ENCODE results near the gene RBMS2. TPM values are rescaled to one million over a fixed set of nuclear protein-coding genes. Genes with fewer than 3 reads are reported as not detected.

RBMS2 gene
- total RNA-seq, 1 donor from 2014 or later: 111 TPM

DNA sequence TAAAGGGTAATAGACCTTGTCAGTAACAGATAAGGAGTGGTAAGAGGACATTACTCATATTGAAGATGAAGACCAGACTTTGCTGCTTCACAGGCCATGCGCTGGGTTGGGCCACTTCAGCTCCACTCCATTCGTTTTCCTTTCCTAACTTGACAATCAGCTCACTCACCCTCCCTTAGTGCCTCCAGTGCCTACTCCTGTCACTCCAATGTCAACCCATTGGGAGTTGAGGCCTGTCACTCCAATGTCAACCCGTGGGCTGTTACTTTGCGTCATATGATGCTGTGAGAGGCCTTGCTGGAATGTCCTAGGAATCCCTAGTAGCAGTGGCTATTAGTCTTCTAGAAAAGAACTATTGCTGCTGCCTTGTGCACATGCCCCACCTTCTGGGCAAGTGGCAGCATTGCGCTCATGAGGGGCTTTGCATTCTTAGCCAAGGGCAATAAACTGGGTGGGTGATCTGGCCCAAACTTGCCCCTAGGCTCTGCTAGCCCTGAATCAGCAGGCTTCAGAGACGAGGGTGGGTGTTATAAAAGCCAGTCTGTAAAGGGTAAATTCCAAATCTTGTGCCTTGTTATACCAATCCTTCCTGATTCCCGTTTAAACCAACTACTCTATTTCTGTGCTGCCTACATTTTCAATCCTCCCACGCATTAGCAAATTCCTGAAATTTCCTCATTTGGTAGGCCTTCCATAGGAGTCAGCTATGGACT, 72.4 kb downstream of the RBMS2 start:
- H4K20me1 ChIP-seq (ENCODE audit: insufficient read depth, low read length): peaks cover 35% of the 10 kb centered on the region
- Mint-ChIP-seq H3K4me3 (ENCODE audit: unreplicated experiment) (peak overlapping the region; percentile 6), H3K27ac (ENCODE audit: unreplicated experiment) (peak overlapping the region; percentile 68), H3K27me3 (ENCODE audit: low read depth, unreplicated experiment) (no peaks in the 10 kb centered on the region), H3K36me3 (ENCODE audit: low read depth, unreplicated experiment) (peaks cover 21% of the 10 kb centered on the region), H3K9me3 (ENCODE audit: unreplicated experiment) (no peaks in the 10 kb centered on the region), H3K4me1 (ENCODE audit: low read depth, unreplicated experiment) (peaks cover 44% of the 10 kb centered on the region)
- TF ChIP-seq, protein P1, sequence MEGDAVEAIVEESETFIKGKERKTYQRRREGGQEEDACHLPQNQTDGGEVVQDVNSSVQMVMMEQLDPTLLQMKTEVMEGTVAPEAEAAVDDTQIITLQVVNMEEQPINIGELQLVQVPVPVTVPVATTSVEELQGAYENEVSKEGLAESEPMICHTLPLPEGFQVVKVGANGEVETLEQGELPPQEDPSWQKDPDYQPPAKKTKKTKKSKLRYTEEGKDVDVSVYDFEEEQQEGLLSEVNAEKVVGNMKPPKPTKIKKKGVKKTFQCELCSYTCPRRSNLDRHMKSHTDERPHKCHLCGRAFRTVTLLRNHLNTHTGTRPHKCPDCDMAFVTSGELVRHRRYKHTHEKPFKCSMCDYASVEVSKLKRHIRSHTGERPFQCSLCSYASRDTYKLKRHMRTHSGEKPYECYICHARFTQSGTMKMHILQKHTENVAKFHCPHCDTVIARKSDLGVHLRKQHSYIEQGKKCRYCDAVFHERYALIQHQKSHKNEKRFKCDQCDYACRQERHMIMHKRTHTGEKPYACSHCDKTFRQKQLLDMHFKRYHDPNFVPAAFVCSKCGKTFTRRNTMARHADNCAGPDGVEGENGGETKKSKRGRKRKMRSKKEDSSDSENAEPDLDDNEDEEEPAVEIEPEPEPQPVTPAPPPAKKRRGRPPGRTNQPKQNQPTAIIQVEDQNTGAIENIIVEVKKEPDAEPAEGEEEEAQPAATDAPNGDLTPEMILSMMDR (IDR thresholded peaks at IDR 0.05; ENCODE audit: insufficient read depth, low read depth, low read length): peak; percentile 84
- no peak for TF ChIP-seq EZH2 (IDR thresholded peaks at IDR 0.05; ENCODE audit: insufficient read depth, low read length)
- no peak overlapping the region for H3K4me3 ChIP-seq (ENCODE audit: insufficient read depth, low read depth, low read length)
- no peak overlapping the region for H3K4me2 ChIP-seq (ENCODE audit: low read length)
- H2AFZ ChIP-seq (ENCODE audit: low read depth, low read length): no peak overlapping the region
- no peaks in the 10 kb centered on the region for H3K79me2 ChIP-seq (ENCODE audit: insufficient read depth, low read length)
- H3K27me3 ChIP-seq (ENCODE audit: insufficient read depth, low read length): no peaks in the 10 kb centered on the region
- peaks cover 25% of the 10 kb centered on the region for H3K36me3 ChIP-seq (ENCODE audit: insufficient read depth, low read length)
- H3K9me3 ChIP-seq (ENCODE audit: insufficient read depth, low read depth, low read length): no peaks in the 10 kb centered on the region
- no peaks in the 10 kb centered on the region for H3K4me1 ChIP-seq (ENCODE audit: insufficient read depth, low read length)
- DNase-seq (ENCODE audit: low read depth) (peak; percentile 59), FAIRE-seq (no peak)
- H3K27ac ChIP-seq (ENCODE audit: low read depth, low read length): peak overlapping the region; percentile 57
- no peak overlapping the region for H3K9ac ChIP-seq (ENCODE audit: low read length)

DNA sequence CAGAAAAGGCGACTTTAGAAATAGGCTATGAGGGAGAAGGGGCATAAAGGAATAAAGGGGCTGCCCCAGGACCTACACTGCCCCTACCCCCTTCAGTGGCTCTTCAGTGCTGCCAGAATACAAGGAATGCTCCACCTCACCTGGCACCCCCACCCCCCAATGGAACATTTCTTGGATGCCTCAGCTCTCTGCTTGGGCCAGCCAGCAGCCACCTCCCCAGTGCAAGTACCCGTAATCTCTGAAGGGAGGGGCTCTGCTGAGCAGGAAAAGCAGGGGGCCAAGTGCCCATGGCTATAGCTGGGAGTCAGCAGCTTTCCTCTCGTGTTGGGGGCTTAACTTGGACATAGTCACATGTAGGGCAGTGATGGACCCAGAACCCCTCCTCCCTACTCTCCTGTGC, 75.2 kb downstream of the RBMS2 start:
- FAIRE-seq (no peak), DNase-seq (ENCODE audit: low read depth) (no peak)
- H3K4me3 ChIP-seq (ENCODE audit: insufficient read depth, low read depth, low read length): no peak overlapping the region
- H3K9me3 Mint-ChIP-seq (ENCODE audit: unreplicated experiment): no peaks in the 10 kb centered on the region
- H3K4me1 ChIP-seq (ENCODE audit: insufficient read depth, low read length): no peaks in the 10 kb centered on the region
- no peak overlapping the region for H3K27ac ChIP-seq (ENCODE audit: low read depth, low read length)
- H3K36me3 Mint-ChIP-seq (ENCODE audit: low read depth, unreplicated experiment): peaks cover 26% of the 10 kb centered on the region
- H3K79me2 ChIP-seq (ENCODE audit: insufficient read depth, low read length): no peaks in the 10 kb centered on the region
- peak overlapping the region; percentile 15 for H3K4me3 Mint-ChIP-seq (ENCODE audit: unreplicated experiment)
- peaks cover 41% of the 10 kb centered on the region for H4K20me1 ChIP-seq (ENCODE audit: insufficient read depth, low read length)
- H3K36me3 ChIP-seq (ENCODE audit: insufficient read depth, low read length): peaks cover 38% of the 10 kb centered on the region
- peak overlapping the region; percentile 72 for H3K27ac Mint-ChIP-seq (ENCODE audit: unreplicated experiment)
- no peak overlapping the region for H2AFZ ChIP-seq (ENCODE audit: low read depth, low read length)
- H3K4me2 ChIP-seq (ENCODE audit: low read length): no peak overlapping the region
- H3K27me3 ChIP-seq (ENCODE audit: insufficient read depth, low read length): no peaks in the 10 kb centered on the region
- H3K9me3 ChIP-seq (ENCODE audit: insufficient read depth, low read depth, low read length): no peaks in the 10 kb centered on the region
- H3K9ac ChIP-seq (ENCODE audit: low read length): no peak overlapping the region
- TF ChIP-seq, protein P1 (IDR thresholded peaks at IDR 0.05; ENCODE audit: insufficient read depth, low read depth, low read length): no peak
- no peaks in the 10 kb centered on the region for H3K27me3 Mint-ChIP-seq (ENCODE audit: low read depth, unreplicated experiment)
- H3K4me1 Mint-ChIP-seq (ENCODE audit: low read depth, unreplicated experiment): peaks cover 32% of the 10 kb centered on the region

DNA sequence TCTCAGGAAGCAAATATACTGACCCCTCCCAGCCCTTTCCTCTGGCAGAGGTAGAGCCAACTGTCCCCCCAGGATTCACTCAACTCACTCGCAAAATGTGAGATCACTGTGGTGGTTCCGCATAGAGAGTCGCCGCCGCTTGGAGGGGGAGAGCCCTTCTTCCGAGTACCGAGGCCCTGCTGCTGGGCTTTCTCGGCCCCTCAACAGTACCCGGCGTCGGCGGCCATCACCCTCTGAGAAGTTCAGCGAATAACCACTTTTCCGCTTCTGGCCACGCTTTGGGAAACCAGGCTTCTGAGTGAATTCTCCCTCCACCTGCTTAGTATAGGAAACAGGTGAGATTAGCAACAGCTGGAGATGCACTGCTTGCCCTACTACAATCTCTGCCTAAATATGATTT, 77.4 kb downstream of the RBMS2 start:
- no peaks in the 10 kb centered on the region for H3K4me1 ChIP-seq (ENCODE audit: insufficient read depth, low read length)
- Mint-ChIP-seq H3K4me1 (ENCODE audit: low read depth, unreplicated experiment) (peaks cover 23% of the 10 kb centered on the region), H3K4me3 (ENCODE audit: unreplicated experiment) (no peak overlapping the region), H3K27ac (ENCODE audit: unreplicated experiment) (no peak overlapping the region), H3K9me3 (ENCODE audit: unreplicated experiment) (no peaks in the 10 kb centered on the region), H3K27me3 (ENCODE audit: low read depth, unreplicated experiment) (no peaks in the 10 kb centered on the region), H3K36me3 (ENCODE audit: low read depth, unreplicated experiment) (peaks cover 31% of the 10 kb centered on the region)
- H3K9ac ChIP-seq (ENCODE audit: low read length): no peak overlapping the region
- H3K27me3 ChIP-seq (ENCODE audit: insufficient read depth, low read length): no peaks in the 10 kb centered on the region
- FAIRE-seq (no peak), DNase-seq (ENCODE audit: low read depth) (no peak)
- no peaks in the 10 kb centered on the region for H3K9me3 ChIP-seq (ENCODE audit: insufficient read depth, low read depth, low read length)
- TF ChIP-seq, protein P1 (IDR thresholded peaks at IDR 0.05; ENCODE audit: insufficient read depth, low read depth, low read length): no peak
- no peak for TF ChIP-seq EZH2 (IDR thresholded peaks at IDR 0.05; ENCODE audit: insufficient read depth, low read length)
- peaks cover 45% of the 10 kb centered on the region for H4K20me1 ChIP-seq (ENCODE audit: insufficient read depth, low read length)
- no peak overlapping the region for H3K4me3 ChIP-seq (ENCODE audit: insufficient read depth, low read depth, low read length)
- H3K27ac ChIP-seq (ENCODE audit: low read depth, low read length): no peak overlapping the region
- H3K4me2 ChIP-seq (ENCODE audit: low read length): no peak overlapping the region
- H3K36me3 ChIP-seq (ENCODE audit: insufficient read depth, low read length): peaks cover 56% of the 10 kb centered on the region
- H3K79me2 ChIP-seq (ENCODE audit: insufficient read depth, low read length): no peaks in the 10 kb centered on the region
- no peak overlapping the region for H2AFZ ChIP-seq (ENCODE audit: low read depth, low read length)

All from astrocyte (in vitro differentiated cells and primary cell).